HG03175 (cell line): ENCODE data around the gene NSUN2.
"Not testable (repeated sequence)": the region's sequence is repeated elsewhere in the genome, so short reads cannot be mapped to it uniquely, and the experiment has no call there.

Experiments used
- ATAC-seq: cut with Tn5 transposase; IDR thresholded peaks from one replicate; pipeline ENCODE4 v1.9.1; 2021; ENCODE audit warnings: mild to moderate bottlenecking, moderate library complexity; ENCODE audit not compliant: unreplicated experiment

The NSUN2 gene

GRCh38 chr5:6584727-6585126 lies 48.1 kb downstream of the NSUN2 start:
- ATAC-seq = no peak

- ATAC-seq = no peak
Observed at GRCh38 chr5:6584101-6584645, 48.7 kb downstream of the NSUN2 start.

GRCh38 chr5:6583049-6583880 lies 49.6 kb downstream of the NSUN2 start:
- no peak for ATAC-seq

GRCh38 chr5:6582507-6583048 lies 50.3 kb downstream of the NSUN2 start:
- no peak for ATAC-seq

- ATAC-seq = no peak
Observed at GRCh38 chr5:6581559-6582426, 51.1 kb downstream of the NSUN2 start.

- ATAC-seq = no peak
Observed at GRCh38 chr5:6581090-6581489, 51.8 kb downstream of the NSUN2 start.

GRCh38 chr5:6579535-6579934 lies 53.3 kb downstream of the NSUN2 start:
- ATAC-seq = no peak

- no peak for ATAC-seq
Observed at GRCh38 chr5:6578676-6579343, 54.0 kb downstream of the NSUN2 start.

GRCh38 chr5:6576861-6577501 lies 55.9 kb downstream of the NSUN2 start:
- no peak for ATAC-seq

- no peak for ATAC-seq
Observed at GRCh38 chr5:6574537-6575245, 58.2 kb downstream of the NSUN2 start.

- ATAC-seq = no peak
Observed at GRCh38 chr5:6574111-6574510, 58.7 kb downstream of the NSUN2 start.

GRCh38 chr5:6573651-6574101 lies 59.2 kb downstream of the NSUN2 start:
- no peak for ATAC-seq

- ATAC-seq = no peak
Observed at GRCh38 chr5:6572825-6573380, 59.9 kb downstream of the NSUN2 start.

- no peak for ATAC-seq
Observed at GRCh38 chr5:6572086-6572824, 60.6 kb downstream of the NSUN2 start.

- ATAC-seq = not testable (repeated sequence)
Observed at GRCh38 chr5:6571607-6572006, 61.2 kb downstream of the NSUN2 start.

GRCh38 chr5:6570530-6570929 lies 62.3 kb downstream of the NSUN2 start:
- ATAC-seq = no peak

GRCh38 chr5:6568889-6569288 lies 64.0 kb downstream of the NSUN2 start:
- ATAC-seq = no peak

GRCh38 chr5:6568383-6568782 lies 64.5 kb downstream of the NSUN2 start:
- no peak for ATAC-seq

- ATAC-seq = no peak
Observed at GRCh38 chr5:6567835-6568234, 65.0 kb downstream of the NSUN2 start.
